Keratinocyte (primary cell): Measurements from ENCODE around the gene HUS1. TPM values are rescaled to one million over a fixed set of nuclear protein-coding genes. Genes with fewer than 3 reads are reported as not detected.

ENCODE experiments used
- DNase-seq: peaks from one replicate; pipeline ENCODE4 v3.0.0-alpha.2; 2011; ENCODE audit warnings: low read depth, missing footprints, low spot score
- FAIRE-seq: peaks from 2 replicates; lab custom pipeline; 2011; peaks lifted over from hg19 to GRCh38; lab: Jason Lieb, UNC
- H2AFZ ChIP-seq: 2 replicates; pipeline ENCODE4 v1.6.0; 2012; ENCODE audit warnings: low read length, control low read depth, inconsistent platforms; ENCODE audit not compliant: control insufficient read depth
- H3K27ac ChIP-seq: 2 replicates; pipeline ENCODE4 v1.5.1; 2011; ENCODE audit warnings: low read length; ENCODE audit not compliant: control insufficient read depth, insufficient read depth
- H3K27me3 ChIP-seq: 3 replicates; pipeline ENCODE4 v1.6.0; 2011; ENCODE audit warnings: low read length; ENCODE audit not compliant: control insufficient read depth, insufficient read depth; ENCODE audit errors: extremely low read depth
- H3K36me3 ChIP-seq, 2 experiments: 2 replicates in 1 of 2; 3 replicates in 1 of 2; pipeline ENCODE4 v1.5.1; 2011; ENCODE audit warnings: low read length in 2 of 2, mild to moderate bottlenecking in 1 of 2; ENCODE audit not compliant: control insufficient read depth in 2 of 2, insufficient read depth in 2 of 2; ENCODE audit errors: extremely low read depth in 1 of 2
- H3K4me1 ChIP-seq: 3 replicates; pipeline ENCODE4 v1.5.1; 2011; ENCODE audit warnings: low read length; ENCODE audit not compliant: control insufficient read depth, insufficient read depth; ENCODE audit errors: extremely low read depth
- H3K4me2 ChIP-seq: 3 replicates; pipeline ENCODE4 v1.6.0; 2011; ENCODE audit warnings: low read depth, low read length; ENCODE audit not compliant: control insufficient read depth, insufficient read depth; ENCODE audit errors: extremely low read depth
- H3K4me3 ChIP-seq, 3 experiments: fragments of 200-600 bp in 1 of 3; sonication (generic) in 1 of 3; 2 replicates in 2 of 3; 3 replicates in 1 of 3; pipeline ENCODE4 v1.5.1; 2011 to 2016; ENCODE audit warnings: low read length in 3 of 3, mild to moderate bottlenecking in 3 of 3, control low read depth in 2 of 3, inconsistent platforms in 1 of 3, low read depth in 1 of 3, mixed read lengths in 1 of 3, mixed run types in 1 of 3, moderate library complexity in 1 of 3; ENCODE audit not compliant: control insufficient read depth in 2 of 3, insufficient read depth in 2 of 3; ENCODE audit errors: extremely low read depth in 1 of 3
- H3K79me2 ChIP-seq: 2 replicates; pipeline ENCODE4 v1.6.0; 2012; ENCODE audit warnings: low read length; ENCODE audit not compliant: control insufficient read depth, insufficient read depth
- H3K9ac ChIP-seq: 3 replicates; pipeline ENCODE4 v1.6.0; 2011; ENCODE audit warnings: low read length; ENCODE audit not compliant: control insufficient read depth, insufficient read depth; ENCODE audit errors: extremely low read depth
- H3K9me1 ChIP-seq: 3 replicates; pipeline ENCODE4 v1.6.0; 2011; ENCODE audit warnings: low read length; ENCODE audit not compliant: control insufficient read depth, insufficient read depth; ENCODE audit errors: extremely low read depth
- H3K9me3 ChIP-seq: 2 replicates; pipeline ENCODE4 v1.5.1; 2012; ENCODE audit warnings: low read depth, low read length; ENCODE audit not compliant: control insufficient read depth
- H4K20me1 ChIP-seq: 3 replicates; pipeline ENCODE4 v1.6.0; 2011; ENCODE audit warnings: low read length; ENCODE audit not compliant: control insufficient read depth, insufficient read depth; ENCODE audit errors: extremely low read depth
- EZH2 ChIP-seq: IDR thresholded peaks from one replicate; pipeline ENCODE4 v1.6.1; 2012; ENCODE audit warnings: inconsistent platforms, mild to moderate bottlenecking, low read length, moderate library complexity
- dilution Hi-C: fragments of 300-500 bp; cut with MboI; formaldehyde crosslinking; loops from one replicate; pipeline ENCODE4 v1.7.0; 2020; ENCODE audit warnings: low sequenced_read_pairs; ENCODE audit not compliant: extremely low pct_ligation_motif_present
- polyA plus RNA-seq, 5 experiments: library from polyadenylated mRNA; depleted of rRNA in 3 of 5; stranded (reverse) in 3 of 5; stranded (forward) in 1 of 5; unstranded in 1 of 5; fragments of >200 nt; gene quantifications; 1 replicate in 1 of 5; 2 replicates in 3 of 5; 3 replicates in 1 of 5; pipeline versions ENCODE4 v1.2.1 to v1.2.3, GENCODE V29; 2011 to 2012; ENCODE audit warnings: missing spikeins in 2 of 5, low read depth in 1 of 5, low replicate concordance in 1 of 5
- TF ChIP-seq, protein P1 (sequence below), 3 experiments: IDR thresholded peaks in 1 of 3; conservative IDR thresholded peaks in 1 of 3; optimal IDR thresholded peaks in 1 of 3; 2 replicates in 2 of 3; 3 replicates in 1 of 3; pipeline versions ENCODE3 to v1.5.1; 2011; ENCODE audit warnings: low read length in 3 of 3, mild to moderate bottlenecking in 3 of 3, moderate library complexity in 2 of 3, control low read depth in 1 of 3, inconsistent platforms in 1 of 3; ENCODE audit not compliant: insufficient read depth in 2 of 3; ENCODE audit errors: extremely low read depth in 1 of 3

Gene HUS1
- polyA plus RNA-seq, 1 donor (not counting 4 experiments of a cell fraction or from before 2014, with no cell fraction given), result 36.3 TPM

DNA sequence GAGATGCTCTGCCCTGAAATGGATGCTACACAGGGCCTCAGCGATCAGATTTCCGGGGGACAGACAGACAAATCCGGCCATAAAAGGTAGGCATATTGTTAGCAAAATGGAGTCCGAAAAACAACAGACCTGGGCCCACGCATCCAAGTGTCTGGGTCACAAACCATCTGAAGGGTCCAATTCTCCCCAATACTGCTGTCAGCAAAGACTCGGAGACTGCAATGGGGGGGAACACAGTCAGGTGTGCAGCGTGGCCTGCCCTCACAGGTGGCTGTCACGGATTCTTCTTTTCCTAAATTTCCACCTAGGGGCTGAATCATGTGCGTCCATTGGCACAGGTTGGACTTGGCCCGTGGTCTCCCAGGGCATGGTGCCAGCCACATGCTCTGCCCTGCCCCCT lies 44.1 kb downstream of the HUS1 start:
- H3K4me3 ChIP-seq, result no peak overlapping the region
- H2AFZ ChIP-seq, result no peak overlapping the region
- no peak overlapping the region for H3K4me2 ChIP-seq
- no peaks in the 10 kb centered on the region for H3K36me3 ChIP-seq
- TF ChIP-seq, protein P1, sequence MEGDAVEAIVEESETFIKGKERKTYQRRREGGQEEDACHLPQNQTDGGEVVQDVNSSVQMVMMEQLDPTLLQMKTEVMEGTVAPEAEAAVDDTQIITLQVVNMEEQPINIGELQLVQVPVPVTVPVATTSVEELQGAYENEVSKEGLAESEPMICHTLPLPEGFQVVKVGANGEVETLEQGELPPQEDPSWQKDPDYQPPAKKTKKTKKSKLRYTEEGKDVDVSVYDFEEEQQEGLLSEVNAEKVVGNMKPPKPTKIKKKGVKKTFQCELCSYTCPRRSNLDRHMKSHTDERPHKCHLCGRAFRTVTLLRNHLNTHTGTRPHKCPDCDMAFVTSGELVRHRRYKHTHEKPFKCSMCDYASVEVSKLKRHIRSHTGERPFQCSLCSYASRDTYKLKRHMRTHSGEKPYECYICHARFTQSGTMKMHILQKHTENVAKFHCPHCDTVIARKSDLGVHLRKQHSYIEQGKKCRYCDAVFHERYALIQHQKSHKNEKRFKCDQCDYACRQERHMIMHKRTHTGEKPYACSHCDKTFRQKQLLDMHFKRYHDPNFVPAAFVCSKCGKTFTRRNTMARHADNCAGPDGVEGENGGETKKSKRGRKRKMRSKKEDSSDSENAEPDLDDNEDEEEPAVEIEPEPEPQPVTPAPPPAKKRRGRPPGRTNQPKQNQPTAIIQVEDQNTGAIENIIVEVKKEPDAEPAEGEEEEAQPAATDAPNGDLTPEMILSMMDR (optimal IDR thresholded peaks at IDR 0.05 in 1 of 3, IDR thresholded peaks at IDR 0.05 in 1 of 3, conservative IDR thresholded peaks at IDR 0.05 in 1 of 3; ENCODE audit: extremely low read depth in 1 of 3, insufficient read depth in 2 of 3, low read length in 3 of 3), result no peak
- TF ChIP-seq EZH2, result no peak
- no peak overlapping the region for H3K27ac ChIP-seq
- no peak for DNase-seq
- no peaks in the 10 kb centered on the region for H3K4me1 ChIP-seq
- no peaks in the 10 kb centered on the region for H3K27me3 ChIP-seq
- dilution Hi-C loops, result no loop called here
- H3K79me2 ChIP-seq, result no peaks in the 10 kb centered on the region
- H3K9ac ChIP-seq, result no peak overlapping the region
- H4K20me1 ChIP-seq, result no peaks in the 10 kb centered on the region
- H3K9me3 ChIP-seq, result no peaks in the 10 kb centered on the region
- no peaks in the 10 kb centered on the region for H3K9me1 ChIP-seq
- FAIRE-seq, result no peak

DNA sequence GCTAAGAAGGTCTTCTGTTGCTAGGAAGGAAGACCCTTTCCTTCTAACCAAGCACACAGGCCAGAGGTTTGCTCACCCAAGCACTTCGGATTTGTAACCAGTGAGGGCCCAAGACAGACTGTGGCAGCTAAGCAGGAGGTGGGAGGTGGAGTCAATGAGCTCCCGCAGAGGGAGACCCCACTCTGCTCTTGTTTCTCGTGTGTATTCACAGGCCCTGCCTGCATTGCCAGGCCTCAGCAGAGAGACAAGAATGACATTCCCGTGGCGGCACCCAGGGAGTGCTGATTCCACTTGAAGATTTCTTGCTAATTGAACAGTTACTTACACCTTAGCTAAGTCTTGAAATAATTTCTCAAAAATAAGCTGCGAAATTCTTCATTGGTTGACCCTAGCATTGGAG lies 44.6 kb downstream of the HUS1 start:
- no peaks in the 10 kb centered on the region for H3K9me3 ChIP-seq
- H3K9me1 ChIP-seq, result no peaks in the 10 kb centered on the region
- no peaks in the 10 kb centered on the region for H3K27me3 ChIP-seq
- H3K4me2 ChIP-seq, result no peak overlapping the region
- TF ChIP-seq, protein P1 (optimal IDR thresholded peaks at IDR 0.05 in 1 of 3, IDR thresholded peaks at IDR 0.05 in 1 of 3, conservative IDR thresholded peaks at IDR 0.05 in 1 of 3; ENCODE audit: extremely low read depth in 1 of 3, insufficient read depth in 2 of 3, low read length in 3 of 3), result no peak
- no peak for TF ChIP-seq EZH2
- H4K20me1 ChIP-seq, result no peaks in the 10 kb centered on the region
- H3K79me2 ChIP-seq, result no peaks in the 10 kb centered on the region
- no peak overlapping the region for H3K9ac ChIP-seq
- no peak for DNase-seq
- H3K4me1 ChIP-seq, result no peaks in the 10 kb centered on the region
- H2AFZ ChIP-seq, result no peak overlapping the region
- H3K27ac ChIP-seq, result no peak overlapping the region
- no peak overlapping the region for H3K4me3 ChIP-seq
- no peaks in the 10 kb centered on the region for H3K36me3 ChIP-seq
- dilution Hi-C loops, result no loop called here
- no peak for FAIRE-seq
